Kidney (tissue), 14 donors: ENCODE measurements around the gene DLX1. TPM values are rescaled to one million over a fixed set of nuclear protein-coding genes. Genes with fewer than 3 reads are reported as not detected.
"Not testable (repeated sequence)": the region's sequence is repeated elsewhere in the genome, so short reads cannot be mapped to it uniquely, and the experiment has no call there.

Source experiments
- DNase-seq, 5 donors: peaks; one replicate each; pipeline ENCODE4 v3.0.0-alpha.2; 2013 to 2020
- FAIRE-seq: peaks from 2 replicates; lab custom pipeline; 2012; peaks lifted over from hg19 to GRCh38; lab: Jason Lieb, UNC
- H3K27ac ChIP-seq, 2 donors: one replicate each; pipeline ENCODE4 v1.7.0; 2013; ENCODE audit warnings: low read depth in 2 of 2, low read length in 2 of 2, inconsistent platforms in 1 of 2
- H3K27me3 ChIP-seq: one replicate; pipeline ENCODE4 v1.7.1; 2013; ENCODE audit warnings: low read length, inconsistent platforms; ENCODE audit not compliant: control insufficient read depth, insufficient read depth
- H3K36me3 ChIP-seq, 3 donors: one replicate each; pipeline versions ENCODE4 v1.7.0 to v1.7.1; 2013; ENCODE audit warnings: low read length in 3 of 3, control low read depth in 1 of 3, inconsistent platforms in 1 of 3; ENCODE audit not compliant: insufficient read depth in 3 of 3, control insufficient read depth in 2 of 3
- H3K4me1 ChIP-seq, 3 donors: one replicate each; pipeline versions ENCODE4 v1.7.0 to v1.7.1; 2013; ENCODE audit warnings: low read length in 3 of 3, inconsistent platforms in 1 of 3, low read depth in 1 of 3; ENCODE audit not compliant: control insufficient read depth in 2 of 3, insufficient read depth in 2 of 3
- H3K4me3 ChIP-seq, 3 donors: one replicate each; pipeline versions ENCODE4 v1.7.0 to v1.8.1; 2013; ENCODE audit warnings: low read length in 3 of 3, control low read depth in 1 of 3, inconsistent platforms in 1 of 3
- H3K9ac ChIP-seq, 3 donors: one replicate each; pipeline versions ENCODE4 v1.7.0 to v1.7.1; 2013; ENCODE audit warnings: low read length in 3 of 3, control low read depth in 1 of 3, inconsistent platforms in 1 of 3
- H3K9me3 ChIP-seq, 3 donors: one replicate each; pipeline versions ENCODE4 v1.7.0 to v1.7.1; 2013; ENCODE audit warnings: low read length in 3 of 3, control low read depth in 1 of 3, inconsistent platforms in 1 of 3; ENCODE audit not compliant: control insufficient read depth in 2 of 3, insufficient read depth in 1 of 3
- intact Hi-C: fragments of 100-400 bp; cut with DNase I; formaldehyde crosslinking; loops from one replicate; pipeline ENCODE4 v1.11.1; 2022
- polyA plus RNA-seq: library from polyadenylated mRNA; stranded (reverse); fragments of 350-450 nt; fragmentation: Illumina TruSeq; extraction: RNeasy Lipid Tissue Mini Kit (QIAGEN cat#74804); gene quantifications from one replicate; pipeline ENCODE4 v1.2.3, GENCODE V29; 2014; ENCODE audit warnings: low read depth, low replicate concordance; ENCODE audit not compliant: insufficient read depth
- total RNA-seq: library from RNA; stranded (reverse); fragmentation: NEBNext Ultra II Directional; extraction: Animal tissue kit (Norgen Biotek cat#: 25700); gene quantifications from one replicate; pipeline ENCODE4 v1.2.1, GENCODE V29; 2021
- TF ChIP-seq, protein P1 (sequence below): IDR thresholded peaks from 3 replicates; pipeline ENCODE4 v1.5.1; 2012; ENCODE audit warnings: mild to moderate bottlenecking, moderate library complexity, borderline replicate concordance; ENCODE audit not compliant: insufficient read depth; ENCODE audit errors: extremely low read depth
- donor health status: control.
- donor health status: control.
- donor health status: control.
- donor health status: control.
- donor health status: control.
- donor health status: DM: yes; HTN: yes; CAD: no.
- donor health status: Normal renal cell carcinoma (clear cell type).

DLX1 gene
- total and polyA plus RNA-seq, 2 donors from 2014 or later: not detected

DNA sequence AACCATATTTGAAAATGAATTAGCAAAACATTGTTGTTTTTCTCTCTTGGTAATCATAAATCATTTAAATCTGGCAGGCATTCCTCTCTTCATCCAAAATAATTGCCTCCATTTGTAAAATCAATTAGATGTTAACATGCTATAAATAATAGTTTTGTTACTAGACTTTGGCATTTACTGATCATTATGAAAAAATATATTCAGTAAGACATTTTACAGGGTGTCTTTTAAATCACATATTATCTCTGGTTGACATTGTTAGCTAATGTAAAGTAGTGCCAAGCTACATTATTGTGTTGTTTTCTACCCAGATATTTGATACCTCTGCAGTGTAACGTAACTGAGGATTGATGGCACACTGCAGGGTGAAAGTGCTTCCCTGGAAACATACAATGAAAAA lies 31.8 kb upstream of the DLX1 start:
- no peak for FAIRE-seq
- TF ChIP-seq, protein P1, sequence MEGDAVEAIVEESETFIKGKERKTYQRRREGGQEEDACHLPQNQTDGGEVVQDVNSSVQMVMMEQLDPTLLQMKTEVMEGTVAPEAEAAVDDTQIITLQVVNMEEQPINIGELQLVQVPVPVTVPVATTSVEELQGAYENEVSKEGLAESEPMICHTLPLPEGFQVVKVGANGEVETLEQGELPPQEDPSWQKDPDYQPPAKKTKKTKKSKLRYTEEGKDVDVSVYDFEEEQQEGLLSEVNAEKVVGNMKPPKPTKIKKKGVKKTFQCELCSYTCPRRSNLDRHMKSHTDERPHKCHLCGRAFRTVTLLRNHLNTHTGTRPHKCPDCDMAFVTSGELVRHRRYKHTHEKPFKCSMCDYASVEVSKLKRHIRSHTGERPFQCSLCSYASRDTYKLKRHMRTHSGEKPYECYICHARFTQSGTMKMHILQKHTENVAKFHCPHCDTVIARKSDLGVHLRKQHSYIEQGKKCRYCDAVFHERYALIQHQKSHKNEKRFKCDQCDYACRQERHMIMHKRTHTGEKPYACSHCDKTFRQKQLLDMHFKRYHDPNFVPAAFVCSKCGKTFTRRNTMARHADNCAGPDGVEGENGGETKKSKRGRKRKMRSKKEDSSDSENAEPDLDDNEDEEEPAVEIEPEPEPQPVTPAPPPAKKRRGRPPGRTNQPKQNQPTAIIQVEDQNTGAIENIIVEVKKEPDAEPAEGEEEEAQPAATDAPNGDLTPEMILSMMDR: no peak
- Histone ChIP-seq H3K4me3 (no peak overlapping the region), H3K27ac (no peak overlapping the region), H3K36me3 (no peaks in the 10 kb centered on the region), H3K27me3 (no peaks in the 10 kb centered on the region), H3K9me3 (no peaks in the 10 kb centered on the region), H3K9ac (no peak overlapping the region), H3K4me1 (peaks cover 0 to 3% (median 0%) of the 10 kb centered on the region in 3 donors)
- intact Hi-C loops: no loop called here
- no peak for DNase-seq

DNA sequence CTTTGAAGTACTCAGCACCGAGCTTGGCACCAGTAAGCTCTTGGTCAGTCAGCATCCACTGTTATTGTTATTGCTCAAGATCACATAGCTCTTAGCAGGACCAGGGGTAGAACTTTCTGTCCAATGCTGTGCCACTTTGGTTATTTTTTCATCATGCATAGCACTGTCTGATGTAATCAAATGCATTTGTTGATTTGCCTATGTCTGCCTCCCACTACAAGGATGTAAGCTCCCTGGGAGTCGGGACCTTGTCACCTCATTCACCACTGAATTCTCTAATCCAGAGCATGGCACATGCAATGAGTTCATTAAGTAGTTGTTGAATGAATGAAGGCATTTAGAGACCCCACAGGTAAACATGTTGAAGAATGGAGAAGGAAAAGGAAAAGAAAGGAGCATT lies 29.0 kb upstream of the DLX1 start:
- intact Hi-C loops: no loop called here
- H3K4me1 ChIP-seq: peaks cover 0 to 3% (median 0%) of the 10 kb centered on the region in 3 donors
- no peak overlapping the region for H3K9ac ChIP-seq
- H3K4me3 ChIP-seq: no peak overlapping the region
- H3K27ac ChIP-seq: no peak overlapping the region
- H3K9me3 ChIP-seq: no peaks in the 10 kb centered on the region
- TF ChIP-seq, protein P1: no peak
- H3K27me3 ChIP-seq: no peaks in the 10 kb centered on the region
- DNase-seq: no peak
- no peaks in the 10 kb centered on the region for H3K36me3 ChIP-seq
- no peak for FAIRE-seq

DNA sequence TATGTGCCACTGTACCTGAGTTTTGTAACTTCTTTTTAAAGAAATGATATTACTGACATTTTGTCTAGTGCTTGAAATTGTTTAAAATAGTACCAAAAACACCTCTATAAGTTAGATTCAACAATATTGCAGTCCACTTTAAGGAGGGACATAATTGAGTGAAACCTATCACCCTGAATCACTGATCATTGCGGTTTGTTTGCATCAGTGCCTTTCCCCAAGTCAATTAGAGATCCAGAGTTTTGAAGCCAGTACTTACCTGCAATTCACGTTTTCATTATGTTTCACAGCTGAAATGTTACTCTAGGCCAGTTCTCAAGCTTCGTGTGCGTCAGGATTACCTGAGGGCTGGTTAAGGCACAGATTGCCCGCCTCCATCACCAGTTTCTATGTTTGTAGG lies 26.6 kb upstream of the DLX1 start:
- Histone ChIP-seq H3K4me1 (no peaks in the 10 kb centered on the region), H3K4me3 (no peak overlapping the region), H3K9ac (no peak overlapping the region), H3K27me3 (no peaks in the 10 kb centered on the region), H3K36me3 (no peaks in the 10 kb centered on the region), H3K9me3 (no peaks in the 10 kb centered on the region), H3K27ac (no peak overlapping the region)
- FAIRE-seq (no peak), DNase-seq (no peak)
- intact Hi-C loops: no loop called here
- TF ChIP-seq, protein P1: no peak

DNA sequence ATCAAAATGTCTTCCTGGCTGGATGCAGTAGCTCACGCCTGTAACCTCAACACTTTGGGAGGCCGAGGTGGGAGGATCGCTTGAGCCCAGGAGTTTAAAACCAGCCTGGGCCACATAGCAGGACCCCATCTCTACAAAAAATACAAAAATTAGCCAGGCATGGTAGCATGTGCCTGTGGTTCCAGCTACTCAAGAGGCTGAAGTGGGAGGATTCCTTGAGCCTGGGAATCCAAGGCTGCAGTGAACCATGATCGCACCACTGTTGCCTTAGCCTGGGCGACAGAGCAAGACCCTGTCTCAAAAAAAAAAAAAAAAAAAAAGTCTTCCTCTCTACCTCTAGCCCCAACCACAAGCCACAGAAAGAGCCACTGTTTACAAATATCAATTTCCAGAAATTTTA lies 25.2 kb upstream of the DLX1 start:
- H3K27me3 ChIP-seq, H3K4me3 ChIP-seq, H3K4me1 ChIP-seq, H3K36me3 ChIP-seq, DNase-seq, H3K27ac ChIP-seq, H3K9me3 ChIP-seq, intact Hi-C loops, H3K9ac ChIP-seq, FAIRE-seq: not testable (repeated sequence)
